H1 (cell line): ENCODE measurements around the gene CDKN2B-AS1. TPM values are rescaled to one million over a fixed set of nuclear protein-coding genes. Genes with fewer than 3 reads are reported as not detected.

Experiments
- CTCF ChIA-PET: fragments of 300-600 bp; sonication (Branson Sonifier 250); formaldehyde crosslinking; loops from one replicate; lab custom pipeline; 2021; ENCODE audit not compliant: partially characterized antibody; lab: Charles Lee
- POLR2A ChIA-PET: fragments of 300-600 bp; sonication (Branson Sonifier 250); formaldehyde crosslinking; loops from one replicate; lab custom pipeline; 2021; ENCODE audit warnings: inconsistent platforms; ENCODE audit not compliant: partially characterized antibody; lab: Charles Lee
- DNase-seq, 2 experiments: peaks; one replicate each; pipeline versions ENCODE4 v3.0.0 to v3.0.0-alpha.2; 2010 to 2022; ENCODE audit warnings: low spot score in 2 of 2, low read depth in 1 of 2, mixed read lengths in 1 of 2
- FAIRE-seq: peaks from 2 replicates; lab custom pipeline; 2011; peaks lifted over from hg19 to GRCh38; lab: Jason Lieb, UNC
- H2AFZ ChIP-seq: 2 replicates; pipeline ENCODE4 v1.8.1; 2012; ENCODE audit warnings: low read length, inconsistent platforms
- H2AK5ac ChIP-seq: 2 replicates; pipeline ENCODE4 v1.6.1; 2013; ENCODE audit warnings: low read depth, low read length
- H2BK120ac ChIP-seq: replicated peaks from 2 replicates; pipeline ENCODE3; 2013; ENCODE audit warnings: low read depth, low read length, inconsistent platforms
- H2BK12ac ChIP-seq: 2 replicates; pipeline ENCODE4 v1.6.1; 2013; ENCODE audit warnings: low read depth, low read length
- H2BK15ac ChIP-seq: 2 replicates; pipeline ENCODE4 v1.6.1; 2013; ENCODE audit warnings: low read length
- H2BK20ac ChIP-seq: 2 replicates; pipeline ENCODE4 v1.6.1; 2013; ENCODE audit warnings: low read length
- H2BK5ac ChIP-seq: 2 replicates; pipeline ENCODE4 v1.6.1; 2013; ENCODE audit warnings: low read depth, low read length
- H3K14ac ChIP-seq: 2 replicates; pipeline ENCODE4 v1.6.1; 2013; ENCODE audit warnings: inconsistent platforms; ENCODE audit not compliant: insufficient read length
- H3K18ac ChIP-seq: 2 replicates; pipeline ENCODE4 v1.6.1; 2013; ENCODE audit warnings: low read length; ENCODE audit errors: extremely low read depth
- H3K23ac ChIP-seq: 2 replicates; pipeline ENCODE4 v1.6.1; 2013; ENCODE audit warnings: inconsistent platforms; ENCODE audit not compliant: insufficient read length
- H3K23me2 ChIP-seq: 2 replicates; pipeline ENCODE4 v1.6.1; 2013; ENCODE audit warnings: low read depth, low read length
- H3K27ac ChIP-seq: 2 replicates; pipeline ENCODE4 v1.6.1; 2011; ENCODE audit warnings: low read depth, low read length, inconsistent platforms
- H3K27me3 ChIP-seq, 4 experiments: replicated peaks in 1 of 4; 1 replicate in 1 of 4; 2 replicates in 3 of 4; pipeline versions ENCODE4 v1.6.1 to v1.8.1; 2011 to 2013; ENCODE audit warnings: low read length in 3 of 4, mild to moderate bottlenecking in 3 of 4, inconsistent platforms in 2 of 4, mixed read lengths in 2 of 4, moderate library complexity in 1 of 4; ENCODE audit not compliant: control insufficient read depth in 3 of 4, insufficient read depth in 3 of 4; ENCODE audit errors: extremely low read depth in 1 of 4
- H3K36me3 ChIP-seq, 4 experiments: 2 replicates each; pipeline versions ENCODE4 v1.6.1 to v1.8.1; 2011 to 2013; ENCODE audit warnings: mild to moderate bottlenecking in 4 of 4, low read length in 3 of 4, moderate library complexity in 2 of 4, control low read depth in 1 of 4, inconsistent platforms in 1 of 4; ENCODE audit not compliant: insufficient read depth in 4 of 4, control insufficient read depth in 2 of 4
- H3K4ac ChIP-seq: replicated peaks from 2 replicates; pipeline ENCODE3; 2013; ENCODE audit warnings: low read length, low read depth, mixed read lengths, inconsistent platforms; ENCODE audit not compliant: insufficient read length
- H3K4me1 ChIP-seq, 4 experiments: replicated peaks in 1 of 4; 1 replicate in 1 of 4; 2 replicates in 3 of 4; pipeline versions ENCODE4 v1.6.1 to v1.8.1; 2011 to 2013; ENCODE audit warnings: low read length in 3 of 4, inconsistent platforms in 2 of 4, mixed read lengths in 1 of 4; ENCODE audit not compliant: insufficient read depth in 4 of 4, control insufficient read depth in 3 of 4
- H3K4me2 ChIP-seq, 2 experiments: 2 replicates each; pipeline versions ENCODE4 v1.6.1 to v1.8.1; 2011 to 2013; ENCODE audit warnings: low read depth in 2 of 2, low read length in 2 of 2, control low read depth in 1 of 2, inconsistent platforms in 1 of 2, mild to moderate bottlenecking in 1 of 2; ENCODE audit not compliant: insufficient read depth in 1 of 2
- H3K4me3 ChIP-seq, 4 experiments: fragments of 200-600, 300-600 bp in 1 of 4; sonication (generic), shearing (Covaris generic), sonication (Bioruptor Twin) in 1 of 4; 2 replicates each; pipeline versions ENCODE4 v1.5.1 to v1.8.1; 2011 to 2016; ENCODE audit warnings: low read length in 4 of 4, low read depth in 3 of 4, control low read depth in 2 of 4, inconsistent platforms in 2 of 4, mild to moderate bottlenecking in 2 of 4, mixed read lengths in 1 of 4, moderate library complexity in 1 of 4; ENCODE audit not compliant: insufficient read depth in 2 of 4; ENCODE audit errors: extremely low read depth in 1 of 4
- H3K56ac ChIP-seq: replicated peaks from 2 replicates; pipeline ENCODE3; 2013; ENCODE audit warnings: low read depth, mild to moderate bottlenecking, mixed read lengths, low read length, inconsistent platforms; ENCODE audit not compliant: insufficient read length
- H3K79me1 ChIP-seq: 2 replicates; pipeline ENCODE4 v1.6.1; 2013; ENCODE audit warnings: low read depth, low read length, control low read depth
- H3K79me2 ChIP-seq, 2 experiments: 2 replicates each; pipeline versions ENCODE4 v1.6.1 to v1.8.1; 2012 to 2013; ENCODE audit warnings: low read length in 2 of 2, mild to moderate bottlenecking in 2 of 2, inconsistent platforms in 1 of 2; ENCODE audit not compliant: insufficient read depth in 2 of 2, control insufficient read depth in 1 of 2
- H3K9ac ChIP-seq, 4 experiments: replicated peaks in 1 of 4; 1 replicate in 1 of 4; 2 replicates in 3 of 4; pipeline versions ENCODE4 v1.6.1 to v1.8.1; 2011 to 2013; ENCODE audit warnings: low read depth in 3 of 4, low read length in 3 of 4, control low read depth in 2 of 4, mild to moderate bottlenecking in 2 of 4, moderate library complexity in 2 of 4, inconsistent platforms in 1 of 4; ENCODE audit errors: extremely low read depth in 1 of 4
- H3K9me3 ChIP-seq, 2 experiments: 2 replicates each; pipeline versions ENCODE4 v1.6.1 to v1.8.1; 2012 to 2013; ENCODE audit warnings: mild to moderate bottlenecking in 2 of 2, moderate library complexity in 2 of 2, control low read depth in 1 of 2, inconsistent platforms in 1 of 2, low read depth in 1 of 2, low read length in 1 of 2, mixed read lengths in 1 of 2; ENCODE audit not compliant: insufficient read depth in 2 of 2
- H4K20me1 ChIP-seq, 2 experiments: replicated peaks in 1 of 2; 2 replicates each; pipeline versions ENCODE3 to v1.8.1; 2011 to 2013; ENCODE audit warnings: inconsistent platforms in 2 of 2, low read length in 2 of 2, mild to moderate bottlenecking in 1 of 2; ENCODE audit not compliant: insufficient read depth in 2 of 2, control insufficient read depth in 1 of 2
- H4K5ac ChIP-seq: 2 replicates; pipeline ENCODE4 v1.6.1; 2013; ENCODE audit warnings: low read length, low read depth, mixed read lengths, inconsistent platforms; ENCODE audit not compliant: insufficient read length
- H4K8ac ChIP-seq: 2 replicates; pipeline ENCODE4 v1.8.0; 2013; ENCODE audit warnings: mild to moderate bottlenecking, moderate library complexity, low read length, inconsistent platforms; ENCODE audit not compliant: insufficient read depth; ENCODE audit errors: extremely low read depth
- H4K91ac ChIP-seq: replicated peaks from 2 replicates; pipeline ENCODE3; 2013; ENCODE audit warnings: low read length, mixed read lengths, inconsistent platforms; ENCODE audit not compliant: insufficient read length
- CBX5 ChIP-seq: fragments of 300-800, 300-1000 bp; sonication (generic); IDR thresholded peaks from 2 replicates; pipeline ENCODE4 v1.7.1; 2016; ENCODE audit warnings: antibody characterized with exemption, low read length, low read depth
- MAX ChIP-seq: IDR thresholded peaks from 2 replicates; pipeline ENCODE4 v1.6.1; 2012; ENCODE audit warnings: inconsistent platforms
- NRF1 ChIP-seq: IDR thresholded peaks from 2 replicates; pipeline ENCODE4 v1.6.1; 2011; ENCODE audit warnings: mild to moderate bottlenecking, low read depth, low read length, improper control_type of control experiment
- WGBS, 2 experiments: shearing (Covaris generic) in 1 of 2; methylation state at CpG; one replicate each; pipeline versions ENCODE4 v1.1.6 to v1.1.7; 2013 to 2015; ENCODE audit warnings: low lambda C conversion rate in 2 of 2, mixed read lengths in 2 of 2, inconsistent platforms in 1 of 2, low coverage in 1 of 2, missing lambda C conversion rate in 1 of 2; ENCODE audit not compliant: insufficient replicate concordance in 2 of 2, insufficient coverage in 1 of 2, insufficient read length in 1 of 2; ENCODE audit errors: extremely low coverage in 1 of 2, missing lambda C conversion rate in 1 of 2; 5-methylcytosine and 5-hydroxymethylcytosine counted together
- polyA plus RNA-seq, 7 experiments: library from polyadenylated mRNA; depleted of rRNA in 3 of 7; stranded (reverse) in 5 of 7; unstranded in 2 of 7; fragments of >200 nt in 5 of 7; fragments of 200-250 nt in 2 of 7; gene quantifications; 1 replicate in 5 of 7; 2 replicates in 1 of 7; 4 replicates in 1 of 7; pipeline versions ENCODE4 v1.2.1 to v1.2.3, GENCODE V29; 2011 to 2013; ENCODE audit warnings: missing spikeins in 2 of 7, mixed read lengths in 2 of 7
- total RNA-seq: library from RNA; stranded (reverse); fragmentation: NEBNext Ultra II Directional; extraction: Animal tissue kit (Norgen Biotek cat#: 25700); gene quantifications from 2 replicates; pipeline ENCODE4 v1.2.1, GENCODE V29; 2021

The CDKN2B-AS1 gene
- total and polyA plus RNA-seq, 2 of the 8 experiments (the other 6 are each of a cell fraction or from before 2014, with no cell fraction given), result not detected

GRCh38 chr9:22002038-22002437 lies 7.4 kb downstream of the CDKN2B-AS1 start:
- Histone ChIP-seq H3K4me2 (no peak overlapping the region), H3K79me1 (no peaks in the 10 kb centered on the region), H4K8ac (no peak overlapping the region), H3K27me3 (peaks cover 26 to 55% (median 38%) of the 10 kb centered on the region in 4 experiments), H3K56ac (no peak overlapping the region), H4K91ac (no peak overlapping the region), H2BK20ac (no peak overlapping the region), H2AFZ (no peak overlapping the region), H2BK15ac (no peak overlapping the region), H3K18ac (no peak overlapping the region), H4K20me1 (peaks cover 0 to 10% of the 10 kb centered on the region in 2 experiments), H3K9me3 (no peaks in the 10 kb centered on the region), H3K14ac (no peak overlapping the region), H3K36me3 (no peaks in the 10 kb centered on the region; a peak in 1 of 8 replicates), H3K79me2 (no peaks in the 10 kb centered on the region), H3K23me2 (peaks cover 11% of the 10 kb centered on the region; the same call in 1 of the 2 replicates), H3K9ac (no peak overlapping the region), H2BK120ac (no peak overlapping the region), H3K4me1 (peaks cover 4 to 11% (median 5%) of the 10 kb centered on the region in 4 experiments; a peak in 6 of 7 replicates), H3K4ac (no peak overlapping the region), H3K4me3 (no peak overlapping the region), H3K23ac (no peak overlapping the region), H2AK5ac (no peak overlapping the region), H3K27ac (no peak overlapping the region), H2BK5ac (no peak overlapping the region), H2BK12ac (no peak overlapping the region), H4K5ac (no peak overlapping the region)
- FAIRE-seq, result no peak
- POLR2A ChIA-PET, result no interaction called here
- CTCF ChIA-PET, result interaction anchor here (1.4 kb wide), 1 partner anchor 117 kb away, joined by 3 read pairs; no protein-coding TSS in a partner anchor
- 74% methylated on average over 1 of the region's 1 CpG; no CpG with 5 or more reads in 1 of the 2 experiments for WGBS, 2 experiments
- DNase-seq, result no peak
- no peak for TF ChIP-seq NRF1
- TF ChIP-seq MAX, result no peak
- no peak for TF ChIP-seq CBX5
